HepG2 (cell line): ENCODE measurements around the gene LRRC45. TPM values are rescaled to one million over a fixed set of nuclear protein-coding genes. Genes with fewer than 3 reads are reported as not detected.

Source experiments
- HOXD1 ChIP-seq: sonication (generic); formaldehyde crosslinking; IDR thresholded peaks from 2 replicates; pipeline ENCODE4 v1.5.0; 2020; ENCODE audit warnings: missing genetic modification reagents
- KIAA2018 ChIP-seq: sonication (generic); formaldehyde crosslinking; IDR thresholded peaks from 2 replicates; pipeline ENCODE4 v1.5.0; 2020; ENCODE audit warnings: mild to moderate bottlenecking, missing genetic modification reagents, borderline replicate concordance
- KLF15 ChIP-seq: sonication (generic); formaldehyde crosslinking; IDR thresholded peaks from 2 replicates; pipeline ENCODE4 v1.8.1; 2023; ENCODE audit warnings: borderline replicate concordance, mild to moderate bottlenecking, inconsistent platforms, missing genetic modification reagents, mixed read lengths
- MLLT10 ChIP-seq: sonication (generic); formaldehyde crosslinking; IDR thresholded peaks from 2 replicates; pipeline ENCODE4 v1.4.0; 2020; ENCODE audit warnings: missing genetic modification reagents
- MTA3 ChIP-seq: sonication (generic); formaldehyde crosslinking; IDR thresholded peaks from 2 replicates; pipeline ENCODE4 v1.4.0; 2020; ENCODE audit warnings: missing genetic modification reagents
- PCBP1 ChIP-seq: fragments of 200-400 bp; formaldehyde crosslinking; IDR thresholded peaks from 2 replicates; pipeline ENCODE4 v1.6.1; 2017; ENCODE audit warnings: mild to moderate bottlenecking, low read depth, low read length, borderline replicate concordance
- PHB2 ChIP-seq: fragments of 450-650 bp; IDR thresholded peaks from 2 replicates; pipeline ENCODE4 v1.6.1; 2018; ENCODE audit not compliant: partially characterized antibody
- U2AF1 ChIP-seq: fragments of 200-400 bp; formaldehyde crosslinking; optimal IDR thresholded peaks from 2 replicates; pipeline ENCODE3; 2017; ENCODE audit warnings: mild to moderate bottlenecking, low read depth, low read length
- ZNF451 ChIP-seq: sonication (generic); formaldehyde crosslinking; IDR thresholded peaks from 2 replicates; pipeline ENCODE4 v1.5.0; 2020; ENCODE audit warnings: mild to moderate bottlenecking, missing genetic modification reagents
- polyA plus RNA-seq, 8 experiments: library from polyadenylated mRNA; depleted of rRNA in 3 of 8; stranded (reverse) in 7 of 8; unstranded in 1 of 8; fragments of >200 nt; fragmentation: Illumina TruSeq in 4 of 8; extraction: Trizol in 4 of 8; gene quantifications; 2 replicates each; pipeline versions ENCODE4 v1.2.1 to v1.2.3, GENCODE V29; 2011 to 2016; ENCODE audit warnings: low read depth in 4 of 8, missing spikeins in 1 of 8, mixed read lengths in 1 of 8; ENCODE audit not compliant: insufficient read depth in 1 of 8
- total RNA-seq, 5 experiments: library from RNA; depleted of rRNA; stranded (reverse); fragments of >200 nt; fragmentation: Illumina TruSeq; extraction: Trizol; gene quantifications; 2 replicates each; pipeline ENCODE4 v1.2.3, GENCODE V29; 2016; ENCODE audit warnings: low read depth in 1 of 5
- TF ChIP-seq, protein P1 (sequence below): sonication (generic); formaldehyde crosslinking; IDR thresholded peaks from 2 replicates; pipeline ENCODE4 v1.4.0; 2020; ENCODE audit warnings: missing genetic modification reagents

The LRRC45 gene
- total and polyA plus RNA-seq, 2 of the 13 experiments (the other 11 are each of a cell fraction or from before 2014, with no cell fraction given) = 11.6 to 48.1 TPM

- no peak for TF ChIP-seq PCBP1
- TF ChIP-seq HOXD1 (CRISPR knock-in tag) = peak; percentile 42; the same call in 1 of the 2 replicates
- TF ChIP-seq, protein P1, sequence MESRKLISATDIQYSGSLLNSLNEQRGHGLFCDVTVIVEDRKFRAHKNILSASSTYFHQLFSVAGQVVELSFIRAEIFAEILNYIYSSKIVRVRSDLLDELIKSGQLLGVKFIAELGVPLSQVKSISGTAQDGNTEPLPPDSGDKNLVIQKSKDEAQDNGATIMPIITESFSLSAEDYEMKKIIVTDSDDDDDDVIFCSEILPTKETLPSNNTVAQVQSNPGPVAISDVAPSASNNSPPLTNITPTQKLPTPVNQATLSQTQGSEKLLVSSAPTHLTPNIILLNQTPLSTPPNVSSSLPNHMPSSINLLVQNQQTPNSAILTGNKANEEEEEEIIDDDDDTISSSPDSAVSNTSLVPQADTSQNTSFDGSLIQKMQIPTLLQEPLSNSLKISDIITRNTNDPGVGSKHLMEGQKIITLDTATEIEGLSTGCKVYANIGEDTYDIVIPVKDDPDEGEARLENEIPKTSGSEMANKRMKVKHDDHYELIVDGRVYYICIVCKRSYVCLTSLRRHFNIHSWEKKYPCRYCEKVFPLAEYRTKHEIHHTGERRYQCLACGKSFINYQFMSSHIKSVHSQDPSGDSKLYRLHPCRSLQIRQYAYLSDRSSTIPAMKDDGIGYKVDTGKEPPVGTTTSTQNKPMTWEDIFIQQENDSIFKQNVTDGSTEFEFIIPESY (CRISPR knock-in tag) = peak; percentile 70
- TF ChIP-seq PHB2 = no peak
- peak; percentile 66; the same call in 1 of the 2 replicates for TF ChIP-seq ZNF451 (CRISPR knock-in tag)
- no peak for TF ChIP-seq KIAA2018
- no peak for TF ChIP-seq MTA3 (CRISPR knock-in tag)
- no peak for TF ChIP-seq KLF15
- TF ChIP-seq U2AF1 = no peak
- no peak for TF ChIP-seq MLLT10
Observed at GRCh38 chr17:82021107-82021899, 1.8 kb upstream of the LRRC45 start (continued).
